ENCODE measurements around the gene MIPOL1.

- TF ChIP-seq EZH2phosphoT487 (conservative IDR thresholded peaks at IDR 0.05; ENCODE audit: low read length) (no peak), CTCF (IDR thresholded peaks at IDR 0.05; ENCODE audit: insufficient read depth, low read length, poor library complexity, severe bottlenecking) (no peak)
Measured at GRCh38 chr14:37422319-37422718, 224.6 kb downstream of the MIPOL1 start.

Data from SU-DHL-6 (cell line).